PC-3 (cell line): ENCODE measurements around the gene PTPRN2. TPM values are rescaled to one million over a fixed set of nuclear protein-coding genes. Genes with fewer than 3 reads are reported as not detected.

ENCODE experiments used
- ATAC-seq: fragments of 200-7000 bp; cut with Tn5 transposase; 2 replicates; pipeline ENCODE4 v1.9.1; 2020; ENCODE audit warnings: mild to moderate bottlenecking, moderate library complexity
- BruUV-seq: library from RNA; stranded (reverse); fragments of 400-500 nt; replicated peaks from 2 replicates; lab custom pipeline; 2021; lab: Mats Ljungman, UMichigan
- CTCF ChIA-PET: fragments of 300-600 bp; sonication (Branson Sonifier 250); formaldehyde crosslinking; loops from one replicate; lab custom pipeline; 2022; ENCODE audit warnings: antibody characterized with exemption; lab: Charles Lee
- POLR2A ChIA-PET: fragments of 300-600 bp; sonication (Branson Sonifier 250); formaldehyde crosslinking; loops from one replicate; lab custom pipeline; 2022; ENCODE audit warnings: antibody characterized with exemption; ENCODE audit not compliant: unreplicated experiment; lab: Charles Lee
- DNase-seq: peaks from one replicate; pipeline ENCODE4 v3.0.0-alpha.2; 2015
- H2AFZ ChIP-seq: fragments of 300-600 bp; sonication (generic); 2 replicates; pipeline ENCODE4 v1.6.0; 2016; ENCODE audit warnings: antibody characterized with exemption, low read length
- H3F3A ChIP-seq: fragments of 300-600 bp; sonication (generic); one replicate; pipeline ENCODE4 v1.6.0; 2017; ENCODE audit warnings: antibody characterized with exemption, low read length, control low read depth, mild to moderate bottlenecking; ENCODE audit not compliant: unreplicated experiment
- H3K27ac ChIP-seq: fragments of 300-600 bp; sonication (generic); 2 replicates; pipeline ENCODE4 v1.5.1; 2016; ENCODE audit warnings: mild to moderate bottlenecking, low read length
- H3K27me3 ChIP-seq: fragments of 300-600 bp; sonication (generic); 2 replicates; pipeline ENCODE4 v1.6.1; 2016; ENCODE audit warnings: low read length, mixed read lengths
- H3K36me3 ChIP-seq: fragments of 300-600 bp; sonication (generic); 2 replicates; pipeline ENCODE4 v1.6.1; 2016; ENCODE audit warnings: low read depth, mixed run types, low read length, mixed read lengths
- H3K4me1 ChIP-seq: fragments of 300-600 bp; sonication (generic); 2 replicates; pipeline ENCODE4 v1.5.1; 2016; ENCODE audit warnings: low read length; ENCODE audit not compliant: insufficient read depth
- H3K4me2 ChIP-seq: fragments of 300-600 bp; sonication (generic); 2 replicates; pipeline ENCODE4 v1.6.0; 2016; ENCODE audit warnings: low read length
- H3K4me3 ChIP-seq: fragments of 300-600 bp; sonication (generic); 2 replicates; pipeline ENCODE4 v1.5.1; 2016; ENCODE audit warnings: mild to moderate bottlenecking, low read length, mixed read lengths
- H3K79me2 ChIP-seq: fragments of 300-600 bp; sonication (generic); 2 replicates; pipeline ENCODE4 v1.6.1; 2017; ENCODE audit warnings: low read length, mixed read lengths
- H3K9ac ChIP-seq: fragments of 300-600 bp; sonication (generic); 2 replicates; pipeline ENCODE4 v1.6.0; 2016; ENCODE audit warnings: mild to moderate bottlenecking, low read length
- H3K9me2 ChIP-seq: fragments of 300-600 bp; sonication (generic); replicated peaks from 2 replicates; pipeline ENCODE4 v1.6.1; 2016; ENCODE audit warnings: mixed run types, low read length, mixed read lengths
- H3K9me3 ChIP-seq: fragments of 300-600 bp; sonication (generic); 2 replicates; pipeline ENCODE4 v1.6.1; 2016; ENCODE audit warnings: low read length, mixed read lengths
- H4K20me1 ChIP-seq: fragments of 300-600 bp; sonication (generic); 2 replicates; pipeline ENCODE4 v1.6.1; 2016; ENCODE audit warnings: low read length, mixed read lengths
- CTCF ChIP-seq: fragments of 300-600 bp; sonication (generic); conservative IDR thresholded peaks from 2 replicates; pipeline ENCODE4 v1.5.1; 2017; ENCODE audit warnings: antibody characterized with exemption, low read depth, mild to moderate bottlenecking, low read length
- EZH2 ChIP-seq: fragments of 300-600 bp; sonication (generic); IDR thresholded peaks from one replicate; pipeline ENCODE4 v1.6.1; 2017; ENCODE audit warnings: antibody characterized with exemption, mild to moderate bottlenecking, low read length; ENCODE audit not compliant: unreplicated experiment
- EZH2phosphoT487 ChIP-seq: fragments of 300-600 bp; sonication (generic); IDR thresholded peaks from 2 replicates; pipeline ENCODE4 v1.6.1; 2018; ENCODE audit warnings: mild to moderate bottlenecking, antibody characterized with exemption, low read length, borderline replicate concordance
- intact Hi-C: fragments of 100-400 bp; cut with micrococcal nuclease; formaldehyde crosslinking; loops from 2 replicates; pipeline ENCODE4 v1.9.0; 2023
- total RNA-seq: library from RNA; depleted of rRNA; stranded (reverse); fragments of >200 nt; gene quantifications from 2 replicates; pipeline ENCODE4 v1.2.3, GENCODE V29; 2014

PTPRN2 gene
- total RNA-seq, 1 experiment from 2014 or later: 3.2 TPM

- Histone ChIP-seq H3K27me3 (peaks cover 12% of the 10 kb centered on the region), H3K79me2 (no peaks in the 10 kb centered on the region), H3K9me3 (no peaks in the 10 kb centered on the region), H3K9me2 (no peaks in the 10 kb centered on the region), H3K4me1 (no peaks in the 10 kb centered on the region), H3K4me2 (no peak overlapping the region), H3K27ac (no peak overlapping the region), H3K4me3 (no peak overlapping the region), H4K20me1 (no peaks in the 10 kb centered on the region), H3K9ac (no peak overlapping the region), H2AFZ (no peak overlapping the region), H3K36me3 (no peaks in the 10 kb centered on the region), H3F3A (no peaks in the 10 kb centered on the region)
- no peak for DNase-seq
- intact Hi-C loops: no loop called here
- POLR2A ChIA-PET: no interaction called here
- TF ChIP-seq CTCF (no peak), EZH2phosphoT487 (no peak), EZH2 (no peak)
- BruUV-seq: no TSS peak
- ATAC-seq: no peak
- CTCF ChIA-PET: no interaction called here
Observed at GRCh38 chr7:158364451-158364850, 223.2 kb downstream of the PTPRN2 start.

DNA sequence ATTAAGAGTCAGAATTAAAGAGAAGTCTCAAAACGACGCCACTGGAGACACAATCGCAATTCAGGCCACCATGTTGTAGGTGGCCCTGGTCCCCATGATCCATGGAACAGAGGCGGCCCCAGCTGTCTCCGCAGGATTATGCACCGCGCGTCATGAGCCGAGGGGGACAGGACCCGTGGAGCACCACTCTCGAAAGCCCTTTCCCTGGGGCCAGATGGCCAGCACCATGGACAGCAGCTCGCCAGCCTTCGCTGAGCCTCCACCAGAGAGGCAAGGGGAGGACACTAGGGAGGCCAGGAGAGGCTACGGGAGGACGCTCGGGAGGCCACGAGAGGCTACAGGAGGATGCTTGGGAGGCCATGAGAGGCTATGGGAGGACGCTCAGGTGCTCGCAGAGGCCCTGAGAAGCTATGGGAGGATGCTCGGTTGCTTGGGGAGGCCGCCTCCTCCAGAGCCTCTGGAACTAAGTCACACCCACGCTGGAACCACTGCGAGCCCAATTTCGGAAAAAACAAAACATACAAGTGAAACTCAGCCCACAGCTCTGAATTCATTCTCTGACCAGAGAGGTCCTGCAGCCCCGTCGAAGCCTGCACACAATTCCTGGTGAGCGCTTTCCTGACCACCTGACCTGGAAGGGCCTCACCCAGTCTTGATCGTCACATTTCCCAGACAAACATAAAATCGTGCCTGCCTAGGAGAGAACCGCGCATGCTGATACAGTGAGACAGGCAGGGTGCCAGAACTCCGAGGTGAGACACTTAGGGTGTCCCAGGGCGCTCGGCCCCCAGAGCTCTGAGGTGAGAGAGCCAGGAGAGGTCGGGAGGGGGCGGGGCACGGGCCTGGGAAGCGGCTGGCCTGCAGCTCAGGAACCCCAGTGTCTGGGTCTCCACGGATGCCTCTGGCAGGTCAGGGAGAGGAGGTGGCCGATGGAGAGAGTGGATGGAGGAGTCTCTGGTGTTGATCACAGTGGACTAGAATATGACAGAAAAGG is 224.4 kb downstream of the PTPRN2 start:
- Histone ChIP-seq H3K79me2 (no peaks in the 10 kb centered on the region), H3K9me3 (no peaks in the 10 kb centered on the region), H2AFZ (no peak overlapping the region), H3K36me3 (no peaks in the 10 kb centered on the region), H3K27me3 (peaks cover 10% of the 10 kb centered on the region), H3F3A (no peaks in the 10 kb centered on the region), H4K20me1 (no peaks in the 10 kb centered on the region), H3K4me1 (no peaks in the 10 kb centered on the region), H3K4me2 (no peak overlapping the region), H3K9me2 (no peaks in the 10 kb centered on the region), H3K9ac (no peak overlapping the region), H3K27ac (no peak overlapping the region), H3K4me3 (no peak overlapping the region)
- intact Hi-C loops: no loop called here
- ChIA-PET CTCF (no interaction called here), POLR2A (no interaction called here)
- TF ChIP-seq CTCF: no peak
- TF ChIP-seq EZH2phosphoT487: no peak
- no TSS peak for BruUV-seq
- DNase-seq (peak; percentile 15), ATAC-seq (no peak)

GRCh38 chr7:158362001-158362400 is 225.6 kb downstream of the PTPRN2 start:
- H3K79me2 ChIP-seq: no peaks in the 10 kb centered on the region
- DNase-seq (no peak), ATAC-seq (no peak)
- H3K4me3 ChIP-seq: no peak overlapping the region
- ChIA-PET CTCF (no interaction called here), POLR2A (no interaction called here)
- no peaks in the 10 kb centered on the region for H3K36me3 ChIP-seq
- no peaks in the 10 kb centered on the region for H3K4me1 ChIP-seq
- H2AFZ ChIP-seq: no peak overlapping the region
- H3K27me3 ChIP-seq: no peaks in the 10 kb centered on the region
- no peaks in the 10 kb centered on the region for H3K9me3 ChIP-seq
- no peak overlapping the region for H3K27ac ChIP-seq
- intact Hi-C loops: no loop called here
- H3K4me2 ChIP-seq: no peak overlapping the region
- BruUV-seq: no TSS peak
- no peaks in the 10 kb centered on the region for H4K20me1 ChIP-seq
- H3F3A ChIP-seq: no peaks in the 10 kb centered on the region
- TF ChIP-seq EZH2: no peak
- TF ChIP-seq CTCF: no peak
- TF ChIP-seq EZH2phosphoT487: no peak
- no peaks in the 10 kb centered on the region for H3K9me2 ChIP-seq
- H3K9ac ChIP-seq: no peak overlapping the region
